Testis (tissue), 2 donors: ENCODE measurements around the gene APOC3.

Source experiments
- POLR2A ChIP-seq: fragments of 450-650 bp; IDR thresholded peaks from one replicate; pipeline ENCODE4 v1.6.1; 2017; ENCODE audit warnings: antibody characterized with exemption, mild to moderate bottlenecking, moderate library complexity
- TF ChIP-seq, protein P1 (sequence below), 3 experiments: fragments of 450-650 bp in 2 of 3; fragments of 200-600 bp in 1 of 3; sonication (generic) in 1 of 3; IDR thresholded peaks; one replicate each; pipeline ENCODE4 v1.5.1; 2016 to 2019; ENCODE audit warnings: antibody characterized with exemption in 3 of 3, mild to moderate bottlenecking in 2 of 3, moderate library complexity in 1 of 3

- TF ChIP-seq, protein P1, sequence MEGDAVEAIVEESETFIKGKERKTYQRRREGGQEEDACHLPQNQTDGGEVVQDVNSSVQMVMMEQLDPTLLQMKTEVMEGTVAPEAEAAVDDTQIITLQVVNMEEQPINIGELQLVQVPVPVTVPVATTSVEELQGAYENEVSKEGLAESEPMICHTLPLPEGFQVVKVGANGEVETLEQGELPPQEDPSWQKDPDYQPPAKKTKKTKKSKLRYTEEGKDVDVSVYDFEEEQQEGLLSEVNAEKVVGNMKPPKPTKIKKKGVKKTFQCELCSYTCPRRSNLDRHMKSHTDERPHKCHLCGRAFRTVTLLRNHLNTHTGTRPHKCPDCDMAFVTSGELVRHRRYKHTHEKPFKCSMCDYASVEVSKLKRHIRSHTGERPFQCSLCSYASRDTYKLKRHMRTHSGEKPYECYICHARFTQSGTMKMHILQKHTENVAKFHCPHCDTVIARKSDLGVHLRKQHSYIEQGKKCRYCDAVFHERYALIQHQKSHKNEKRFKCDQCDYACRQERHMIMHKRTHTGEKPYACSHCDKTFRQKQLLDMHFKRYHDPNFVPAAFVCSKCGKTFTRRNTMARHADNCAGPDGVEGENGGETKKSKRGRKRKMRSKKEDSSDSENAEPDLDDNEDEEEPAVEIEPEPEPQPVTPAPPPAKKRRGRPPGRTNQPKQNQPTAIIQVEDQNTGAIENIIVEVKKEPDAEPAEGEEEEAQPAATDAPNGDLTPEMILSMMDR (IDR thresholded peaks at IDR 0.05) = no peak
- TF ChIP-seq POLR2A = no peak
Measured at GRCh38 chr11:116840224-116840745, 10.6 kb downstream of the APOC3 start.
